GM18507 (cell line): ENCODE measurements around the gene NUTF2.
"Not testable (repeated sequence)": the region's sequence is repeated elsewhere in the genome, so short reads cannot be mapped to it uniquely, and the experiment has no call there.

Experiments
- DNase-seq: peaks from one replicate; pipeline ENCODE4 v3.0.0; 2011; ENCODE audit warnings: low read depth; ENCODE audit not compliant: insufficient read length; ENCODE audit errors: extremely low spot score
- FAIRE-seq: peaks from 2 replicates; lab custom pipeline; 2011; peaks lifted over from hg19 to GRCh38; lab: Jason Lieb, UNC

The NUTF2 gene

GRCh38 chr16:67914758-67915495 lies 68.2 kb downstream of the NUTF2 start:
- FAIRE-seq, result no peak
- no peak for DNase-seq

- DNase-seq, FAIRE-seq: not testable (repeated sequence)
Measured at GRCh38 chr16:67915496-67915769, 68.7 kb downstream of the NUTF2 start.

GRCh38 chr16:67915831-67916723 lies 69.3 kb downstream of the NUTF2 start:
- FAIRE-seq, result no peak

GRCh38 chr16:67917140-67917851 lies 70.6 kb downstream of the NUTF2 start:
- no peak for FAIRE-seq
- DNase-seq, result no peak

More at GRCh38 chr16:67915831-67916723, 69.3 kb downstream of the NUTF2 start:
- DNase-seq, result no peak

- DNase-seq, result no peak
- FAIRE-seq, result no peak
Measured at GRCh38 chr16:67917852-67918236, 71.1 kb downstream of the NUTF2 start.

GRCh38 chr16:67919622-67920221 lies 73.0 kb downstream of the NUTF2 start:
- no peak for FAIRE-seq

More at GRCh38 chr16:67919622-67920221, 73.0 kb downstream of the NUTF2 start:
- DNase-seq, result no peak
